ENCODE data around the gene SCARF2. TPM values are rescaled to one million over a fixed set of nuclear protein-coding genes. Genes with fewer than 3 reads are reported as not detected.
"Not testable (repeated sequence)": the region's sequence is repeated elsewhere in the genome, so short reads cannot be mapped to it uniquely, and the experiment has no call there.

Gene SCARF2
- total RNA-seq, 5 donors from 2014 or later (not counting 1 experiment from before 2014, with no cell fraction given): 1.6 to 3.1 (median 2.9) TPM

- WGBS (ENCODE audit: insufficient coverage): 100% methylated on average over 3 of the region's 15 CpGs
- H3K4me3 Mint-ChIP-seq; H3K27me3 Mint-ChIP-seq; H3K27ac ChIP-seq (ENCODE audit: low read length); DNase-seq; POLR2A ChIA-PET; ATAC-seq (replicated peaks in 1 of 4); H3K9me3 Mint-ChIP-seq; H3K4me3 ChIP-seq (ENCODE audit: control insufficient read depth in 1 of 2, extremely low read depth in 1 of 2, low read length in 1 of 2); CTCF ChIA-PET; H3K27ac Mint-ChIP-seq; H3K4me1 ChIP-seq (ENCODE audit: control insufficient read depth in 1 of 2, extremely low read depth in 1 of 2, insufficient read depth in 2 of 2, low read length in 2 of 2); H3K27me3 ChIP-seq (replicated peaks in 1 of 2; ENCODE audit: control insufficient read depth in 2 of 2, extremely low read depth in 1 of 2, insufficient read depth in 2 of 2, low read length in 1 of 2); H3K4me1 Mint-ChIP-seq; H3K9me3 ChIP-seq: not testable (repeated sequence)
- peaks cover 7 to 18% of the 10 kb centered on the region in 2 donors for H3K36me3 ChIP-seq (ENCODE audit: control insufficient read depth in 2 of 2, extremely low read depth in 1 of 2, insufficient read depth in 1 of 2, low read length in 1 of 2)
- H3K36me3 Mint-ChIP-seq: peaks cover 47% of the 10 kb centered on the region
These were observed 13.6 kb upstream of the SCARF2 start for GRCh38 chr22:20451129-20451778.

- Histone ChIP-seq H3K9me3 (no peaks in the 10 kb centered on the region), H3K27me3 (replicated peaks in 1 of 2; ENCODE audit: control insufficient read depth in 2 of 2, extremely low read depth in 1 of 2, insufficient read depth in 2 of 2, low read length in 1 of 2) (no peaks in the 10 kb centered on the region), H3K4me3 (ENCODE audit: control insufficient read depth in 1 of 2, extremely low read depth in 1 of 2, low read length in 1 of 2) (no peak overlapping the region), H3K4me1 (ENCODE audit: control insufficient read depth in 1 of 2, extremely low read depth in 1 of 2, insufficient read depth in 2 of 2, low read length in 2 of 2) (no peaks in the 10 kb centered on the region), H3K36me3 (ENCODE audit: control insufficient read depth in 2 of 2, extremely low read depth in 1 of 2, insufficient read depth in 1 of 2, low read length in 1 of 2) (peaks cover 13 to 22% of the 10 kb centered on the region in 2 donors), H3K27ac (ENCODE audit: low read length) (no peak overlapping the region)
- DNase-seq: no peak
- Mint-ChIP-seq H3K4me3 (no peak overlapping the region), H3K36me3 (peaks cover 45% of the 10 kb centered on the region), H3K4me1 (peaks cover 0 to 1% (median 0%) of the 10 kb centered on the region in 3 donors), H3K27ac (no peak overlapping the region), H3K27me3 (no peaks in the 10 kb centered on the region), H3K9me3 (no peaks in the 10 kb centered on the region)
- WGBS (ENCODE audit: insufficient coverage): 100% methylated on average over 1 of the region's 1 CpG
- no peak for ATAC-seq (replicated peaks in 1 of 4)
- CTCF ChIA-PET: no interaction called here
- POLR2A ChIA-PET: no interaction called here
These were observed 12.9 kb upstream of the SCARF2 start for GRCh38 chr22:20450551-20450906.

- 96% methylated on average over 7 of the region's 19 CpGs for WGBS (ENCODE audit: insufficient coverage)
- no peaks in the 10 kb centered on the region for H3K4me1 Mint-ChIP-seq
These were observed 12.4 kb upstream of the SCARF2 start for GRCh38 chr22:20449819-20450550.

DNA sequence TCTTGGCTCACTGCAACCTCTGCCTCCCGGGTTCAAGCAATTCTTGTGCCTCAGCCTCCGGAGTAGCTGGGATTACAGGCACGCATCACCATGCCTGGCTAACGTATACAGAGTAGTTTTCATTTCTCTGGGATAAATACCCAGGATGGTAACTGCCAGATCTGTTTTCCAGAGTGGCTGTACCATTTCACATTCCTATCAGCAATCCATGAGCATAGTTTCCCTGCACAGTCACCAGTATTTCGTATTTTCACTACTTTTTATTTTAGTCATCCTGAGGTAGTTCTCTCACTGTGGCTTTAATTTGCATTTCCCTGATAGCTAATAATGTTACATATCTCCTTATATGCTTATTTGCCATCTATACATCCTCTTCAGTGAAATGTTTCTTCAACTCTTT lies 11.0 kb upstream of the SCARF2 start:
- DNase-seq (no peak), ATAC-seq (replicated peaks in 1 of 4) (no peak)
- H3K4me3 ChIP-seq (ENCODE audit: control insufficient read depth in 1 of 2, extremely low read depth in 1 of 2, low read length in 1 of 2): no peak overlapping the region
- H3K9me3 Mint-ChIP-seq: no peaks in the 10 kb centered on the region
- H3K27me3 Mint-ChIP-seq: no peaks in the 10 kb centered on the region
- peaks cover 49% of the 10 kb centered on the region for H3K36me3 Mint-ChIP-seq
- no peaks in the 10 kb centered on the region for H3K4me1 Mint-ChIP-seq
- H3K27ac Mint-ChIP-seq: no peak overlapping the region
- POLR2A ChIA-PET: no interaction called here
- H3K27me3 ChIP-seq (replicated peaks in 1 of 2; ENCODE audit: control insufficient read depth in 2 of 2, extremely low read depth in 1 of 2, insufficient read depth in 2 of 2, low read length in 1 of 2): no peaks in the 10 kb centered on the region
- H3K9me3 ChIP-seq: no peaks in the 10 kb centered on the region
- WGBS (ENCODE audit: insufficient coverage): 94% methylated on average over 4 of the region's 5 CpGs
- H3K36me3 ChIP-seq (ENCODE audit: control insufficient read depth in 2 of 2, extremely low read depth in 1 of 2, insufficient read depth in 1 of 2, low read length in 1 of 2): peaks cover 17 to 36% of the 10 kb centered on the region in 2 donors
- H3K27ac ChIP-seq (ENCODE audit: low read length): no peak overlapping the region
- CTCF ChIA-PET: no interaction called here
- no peaks in the 10 kb centered on the region for H3K4me1 ChIP-seq (ENCODE audit: control insufficient read depth in 1 of 2, extremely low read depth in 1 of 2, insufficient read depth in 2 of 2, low read length in 2 of 2)
- H3K4me3 Mint-ChIP-seq: no peak overlapping the region

More at GRCh38 chr22:20449819-20450550, 12.4 kb upstream of the SCARF2 start:
- Mint-ChIP-seq H3K36me3 (peaks cover 42% of the 10 kb centered on the region), H3K9me3 (no peaks in the 10 kb centered on the region), H3K4me3 (no peak overlapping the region), H3K27me3 (no peaks in the 10 kb centered on the region), H3K27ac (no peak overlapping the region)
- H3K27ac ChIP-seq (ENCODE audit: low read length): no peak overlapping the region
- ChIA-PET CTCF (interaction anchor here in 1 of 2 donors (0.7 kb wide), 1 partner anchor 383 kb away, joined by 3 read pairs; no protein-coding TSS in a partner anchor), POLR2A (interaction anchor here in 1 of 2 donors (0.6 kb wide), 1 partner anchor 482 kb away, joined by 4 read pairs; no protein-coding TSS in a partner anchor)
- no peak overlapping the region for H3K4me3 ChIP-seq (ENCODE audit: control insufficient read depth in 1 of 2, extremely low read depth in 1 of 2, low read length in 1 of 2)
- DNase-seq (no peak), ATAC-seq (replicated peaks in 1 of 4) (no peak)
- no peaks in the 10 kb centered on the region for H3K4me1 ChIP-seq (ENCODE audit: control insufficient read depth in 1 of 2, extremely low read depth in 1 of 2, insufficient read depth in 2 of 2, low read length in 2 of 2)
- H3K9me3 ChIP-seq: no peaks in the 10 kb centered on the region
- H3K36me3 ChIP-seq (ENCODE audit: control insufficient read depth in 2 of 2, extremely low read depth in 1 of 2, insufficient read depth in 1 of 2, low read length in 1 of 2): peaks cover 14 to 25% of the 10 kb centered on the region in 2 donors
- H3K27me3 ChIP-seq (replicated peaks in 1 of 2; ENCODE audit: control insufficient read depth in 2 of 2, extremely low read depth in 1 of 2, insufficient read depth in 2 of 2, low read length in 1 of 2): no peaks in the 10 kb centered on the region

DNA sequence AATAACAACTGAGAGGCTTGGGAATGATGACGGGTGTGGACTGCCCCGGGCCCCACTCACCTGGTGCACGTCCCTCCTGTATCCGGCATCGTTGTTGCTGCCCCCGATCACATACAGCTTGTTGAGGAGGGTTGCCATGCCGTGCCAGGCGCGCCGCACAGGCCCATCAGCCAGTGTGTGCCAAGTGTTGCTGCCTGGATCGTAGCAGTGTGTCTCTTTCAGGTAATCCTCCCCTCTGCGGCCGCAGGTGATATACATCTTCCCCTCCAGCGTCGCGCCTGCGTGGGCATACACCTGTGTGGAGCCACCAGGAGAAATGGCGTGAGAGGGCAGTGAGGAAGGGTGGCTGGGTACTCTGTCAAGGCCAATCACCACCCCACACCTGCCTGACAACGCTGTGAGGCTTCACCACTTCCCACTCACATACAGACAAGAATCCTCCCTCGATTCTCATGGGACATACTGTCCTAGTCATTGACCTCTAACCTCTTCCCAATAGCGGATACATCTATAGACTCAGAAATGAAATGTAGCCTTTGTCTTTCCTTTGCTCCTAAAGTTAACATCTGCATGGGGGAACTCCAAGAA lies 8.9 kb upstream of the SCARF2 start:
- WGBS (ENCODE audit: insufficient coverage): 95% methylated on average over 13 of the region's 21 CpGs
- no peak overlapping the region for H3K27ac Mint-ChIP-seq
- no peak overlapping the region for H3K27ac ChIP-seq (ENCODE audit: low read length)
- H3K27me3 ChIP-seq (replicated peaks in 1 of 2; ENCODE audit: control insufficient read depth in 2 of 2, extremely low read depth in 1 of 2, insufficient read depth in 2 of 2, low read length in 1 of 2): no peaks in the 10 kb centered on the region
- ATAC-seq (replicated peaks in 1 of 4) (no peak), DNase-seq (no peak)
- H3K36me3 Mint-ChIP-seq: peaks cover 46% of the 10 kb centered on the region
- H3K4me1 Mint-ChIP-seq: no peaks in the 10 kb centered on the region
- CTCF ChIA-PET: no interaction called here
- no peaks in the 10 kb centered on the region for H3K9me3 Mint-ChIP-seq
- H3K4me1 ChIP-seq (ENCODE audit: control insufficient read depth in 1 of 2, extremely low read depth in 1 of 2, insufficient read depth in 2 of 2, low read length in 2 of 2): no peaks in the 10 kb centered on the region
- H3K9me3 ChIP-seq: no peaks in the 10 kb centered on the region
- POLR2A ChIA-PET: no interaction called here
- peaks cover 17 to 42% of the 10 kb centered on the region in 2 donors for H3K36me3 ChIP-seq (ENCODE audit: control insufficient read depth in 2 of 2, extremely low read depth in 1 of 2, insufficient read depth in 1 of 2, low read length in 1 of 2)
- H3K27me3 Mint-ChIP-seq: no peaks in the 10 kb centered on the region
- no peak overlapping the region for H3K4me3 Mint-ChIP-seq
- no peak overlapping the region for H3K4me3 ChIP-seq (ENCODE audit: control insufficient read depth in 1 of 2, extremely low read depth in 1 of 2, low read length in 1 of 2)

DNA sequence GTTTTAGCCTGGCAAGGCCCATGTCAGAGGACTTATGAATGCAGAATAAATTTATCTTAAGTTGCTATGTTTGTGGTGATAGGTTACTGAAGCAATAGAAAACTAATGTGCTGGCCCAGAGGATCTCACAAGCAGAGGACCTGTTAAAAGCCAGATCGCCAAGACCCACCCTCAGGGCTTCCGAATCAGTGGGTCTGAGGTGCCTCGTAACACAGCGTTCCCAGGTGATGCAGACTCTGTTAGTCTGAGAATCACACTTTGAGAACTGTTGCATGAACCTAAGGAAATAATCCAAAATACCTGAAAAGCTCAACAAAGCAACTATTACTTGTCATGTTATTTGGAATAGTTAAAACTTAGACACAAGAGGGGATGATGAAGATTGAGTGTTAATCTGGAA lies 6.7 kb upstream of the SCARF2 start:
- ChIA-PET CTCF (interaction anchor here (0.6 to 1.0 kb wide), 2 partner anchors 16 to 68 kb away, joined by 3 to 4 read pairs; no protein-coding TSS in a partner anchor), POLR2A (no interaction called here)
- H3K9me3 ChIP-seq: no peaks in the 10 kb centered on the region
- Mint-ChIP-seq H3K9me3 (no peaks in the 10 kb centered on the region), H3K27ac (no peak overlapping the region), H3K4me3 (no peak overlapping the region), H3K27me3 (no peaks in the 10 kb centered on the region), H3K4me1 (peaks cover 0 to 3% (median 0%) of the 10 kb centered on the region in 3 donors), H3K36me3 (peaks cover 32% of the 10 kb centered on the region)
- H3K27ac ChIP-seq (ENCODE audit: low read length): no peak overlapping the region
- H3K27me3 ChIP-seq (replicated peaks in 1 of 2; ENCODE audit: control insufficient read depth in 2 of 2, extremely low read depth in 1 of 2, insufficient read depth in 2 of 2, low read length in 1 of 2): peaks cover 0 to 2% of the 10 kb centered on the region in 2 experiments
- 92% methylated on average over 2 of the region's 4 CpGs for WGBS (ENCODE audit: insufficient coverage)
- H3K4me1 ChIP-seq (ENCODE audit: control insufficient read depth in 1 of 2, extremely low read depth in 1 of 2, insufficient read depth in 2 of 2, low read length in 2 of 2): no peaks in the 10 kb centered on the region
- no peak for DNase-seq
- ATAC-seq (replicated peaks in 1 of 4): no peak
- H3K4me3 ChIP-seq (ENCODE audit: control insufficient read depth in 1 of 2, extremely low read depth in 1 of 2, low read length in 1 of 2): no peak overlapping the region
- peaks cover 20 to 45% of the 10 kb centered on the region in 2 donors for H3K36me3 ChIP-seq (ENCODE audit: control insufficient read depth in 2 of 2, extremely low read depth in 1 of 2, insufficient read depth in 1 of 2, low read length in 1 of 2)
